Stimulated activated CD8-positive, alpha-beta memory T cell treated with anti-CD3 and anti-CD28 coated beads, Interleukin-15, amount 100 ng/mL, for 1 hour (primary cell): ENCODE data around the gene ZNF143.
"Not testable (repeated sequence)": the region's sequence is repeated elsewhere in the genome, so short reads cannot be mapped to it uniquely, and the experiment has no call there.

ENCODE experiments used
- DNase-seq: peaks from one replicate; pipeline ENCODE4 v3.0.0-alpha.2; 2020; ENCODE audit warnings: low read depth

Gene ZNF143

DNA sequence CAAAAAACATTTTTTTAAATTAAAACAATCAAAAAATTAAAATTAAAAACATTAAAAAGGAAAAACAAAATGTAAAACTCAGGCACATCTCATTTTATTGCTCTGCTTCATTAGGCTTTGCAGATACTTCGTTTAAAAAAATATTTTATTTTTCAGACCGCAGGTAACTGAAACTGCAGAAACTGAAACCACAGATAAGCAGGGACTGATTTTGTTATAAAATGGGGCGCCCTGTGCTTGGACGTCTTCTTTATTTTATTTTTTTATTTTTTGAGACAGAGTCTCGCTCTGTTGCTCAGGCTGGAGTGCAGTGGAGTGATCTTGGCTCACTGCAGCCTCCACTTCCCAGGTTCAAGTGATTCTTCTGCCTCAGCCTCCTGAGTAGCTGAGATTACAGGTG is 88.4 kb downstream of the ZNF143 start:
- not testable (repeated sequence) for DNase-seq

- no peak for DNase-seq
These were observed 89.4 kb downstream of the ZNF143 start for GRCh38 chr11:9550191-9550628.

DNA sequence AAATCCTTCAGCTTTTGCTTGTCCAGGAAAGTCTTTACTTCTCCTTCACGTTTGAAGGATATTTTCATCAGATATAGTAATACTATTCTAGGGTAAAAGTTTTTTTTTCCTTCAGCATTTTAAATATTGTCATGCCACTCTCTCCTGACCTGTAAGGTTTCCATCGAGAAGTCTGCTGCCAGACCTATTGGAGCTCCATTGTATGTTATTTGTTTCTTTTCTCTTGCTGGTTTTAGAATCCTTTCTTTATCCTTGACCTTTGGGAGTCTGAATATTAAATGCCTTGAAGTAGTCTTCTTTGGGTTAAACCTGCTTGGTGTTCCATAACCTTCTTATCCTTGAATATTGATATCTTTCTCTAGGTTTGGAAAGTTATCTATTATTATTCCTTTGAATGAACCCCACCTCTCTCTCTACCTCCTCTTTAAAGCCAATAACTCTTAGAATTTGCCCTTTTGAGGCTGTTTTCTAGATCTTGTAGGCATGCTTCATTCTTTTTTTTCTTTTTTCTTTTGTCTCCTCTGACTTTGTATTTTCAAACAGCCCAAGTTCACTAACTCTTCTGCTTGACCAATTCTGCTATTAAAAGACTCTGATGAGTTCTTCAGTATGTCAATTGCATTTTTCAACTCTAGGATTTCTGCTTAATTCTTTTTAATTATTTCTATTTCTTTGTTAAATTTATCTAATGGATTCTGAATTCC is 100.6 kb downstream of the ZNF143 start:
- no peak for DNase-seq

DNA sequence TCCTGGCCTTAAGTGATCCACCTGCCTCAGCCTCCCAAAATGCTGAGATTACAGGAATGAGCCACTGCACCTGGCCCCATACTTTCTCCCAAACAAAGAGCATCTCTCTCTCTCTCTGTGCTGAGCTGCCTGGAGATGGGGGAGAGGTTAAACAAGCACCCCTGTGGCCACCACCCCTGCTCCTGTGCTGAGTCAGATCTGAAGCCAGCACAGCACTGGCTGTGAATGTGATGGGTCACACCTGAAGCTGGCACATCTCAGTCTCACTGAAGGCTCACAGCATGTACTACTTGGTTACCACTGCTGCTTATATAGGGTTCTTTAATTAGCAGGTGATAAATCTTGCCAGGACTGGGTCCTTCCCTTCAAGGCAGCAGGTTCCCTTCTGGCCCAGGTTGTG is 101.9 kb downstream of the ZNF143 start:
- no peak for DNase-seq

- DNase-seq: no peak
These were observed 102.5 kb downstream of the ZNF143 start for GRCh38 chr11:9563196-9563730.

DNA sequence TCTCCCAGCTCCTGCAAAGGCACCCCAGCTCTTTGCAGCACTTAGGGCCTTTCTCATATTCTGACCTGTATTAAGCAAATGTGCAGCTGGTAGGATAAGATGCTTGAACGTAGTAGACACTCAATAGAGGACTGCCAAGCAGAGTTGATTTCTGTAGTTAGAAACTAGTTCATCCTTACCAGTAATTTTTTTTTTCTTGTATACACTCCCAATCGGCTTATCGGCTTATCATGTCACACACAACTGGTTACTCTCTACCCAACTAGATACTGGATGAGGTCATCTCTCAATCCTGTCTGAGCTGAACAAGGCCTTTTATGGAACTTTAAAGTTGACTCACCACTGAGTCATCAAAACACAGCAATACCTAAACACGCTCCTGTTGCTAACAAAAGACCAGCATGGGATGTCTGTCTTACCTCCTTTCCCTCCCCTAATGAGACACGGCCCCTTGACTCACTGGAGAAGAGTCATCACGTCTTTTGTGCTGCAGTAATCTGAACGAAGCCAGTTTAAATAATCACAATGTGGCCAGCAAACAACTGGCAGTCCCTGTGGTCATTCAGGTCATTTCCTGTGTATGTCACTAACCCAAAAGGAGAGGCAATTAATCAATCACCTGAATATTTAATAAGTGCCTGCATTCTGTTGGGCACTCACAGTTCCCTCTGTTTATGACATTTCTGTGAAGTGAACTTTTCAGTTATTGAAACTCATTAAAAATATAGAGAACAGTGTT is 105.2 kb downstream of the ZNF143 start:
- DNase-seq: no peak

- DNase-seq: no peak
These were observed 105.8 kb downstream of the ZNF143 start for GRCh38 chr11:9566561-9567063.

DNA sequence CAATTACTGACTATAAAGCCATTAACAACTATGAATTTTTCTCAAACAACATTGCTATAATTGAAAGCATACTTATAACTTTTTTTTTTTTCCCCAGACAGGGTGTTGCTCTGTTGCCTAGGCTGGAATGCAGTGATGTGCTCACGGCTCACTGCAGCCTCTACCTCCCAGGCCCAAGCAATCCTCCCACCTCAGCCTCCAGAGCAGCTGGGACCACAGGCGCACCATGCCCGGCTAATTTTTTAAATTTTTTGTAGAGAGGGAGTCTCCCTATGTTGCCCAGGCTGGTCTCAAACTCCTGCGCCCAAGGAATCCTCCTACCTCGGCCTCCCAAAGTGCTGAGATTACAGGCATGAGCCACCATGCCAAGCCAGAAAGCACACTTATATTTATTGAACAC is 106.6 kb downstream of the ZNF143 start:
- DNase-seq: no peak

GRCh38 chr11:9568161-9568853 is 107.5 kb downstream of the ZNF143 start:
- DNase-seq: no peak

- DNase-seq: no peak
These were observed 108.2 kb downstream of the ZNF143 start for GRCh38 chr11:9568854-9569587.

- no peak for DNase-seq
These were observed 108.9 kb downstream of the ZNF143 start for GRCh38 chr11:9569588-9570164.

DNA sequence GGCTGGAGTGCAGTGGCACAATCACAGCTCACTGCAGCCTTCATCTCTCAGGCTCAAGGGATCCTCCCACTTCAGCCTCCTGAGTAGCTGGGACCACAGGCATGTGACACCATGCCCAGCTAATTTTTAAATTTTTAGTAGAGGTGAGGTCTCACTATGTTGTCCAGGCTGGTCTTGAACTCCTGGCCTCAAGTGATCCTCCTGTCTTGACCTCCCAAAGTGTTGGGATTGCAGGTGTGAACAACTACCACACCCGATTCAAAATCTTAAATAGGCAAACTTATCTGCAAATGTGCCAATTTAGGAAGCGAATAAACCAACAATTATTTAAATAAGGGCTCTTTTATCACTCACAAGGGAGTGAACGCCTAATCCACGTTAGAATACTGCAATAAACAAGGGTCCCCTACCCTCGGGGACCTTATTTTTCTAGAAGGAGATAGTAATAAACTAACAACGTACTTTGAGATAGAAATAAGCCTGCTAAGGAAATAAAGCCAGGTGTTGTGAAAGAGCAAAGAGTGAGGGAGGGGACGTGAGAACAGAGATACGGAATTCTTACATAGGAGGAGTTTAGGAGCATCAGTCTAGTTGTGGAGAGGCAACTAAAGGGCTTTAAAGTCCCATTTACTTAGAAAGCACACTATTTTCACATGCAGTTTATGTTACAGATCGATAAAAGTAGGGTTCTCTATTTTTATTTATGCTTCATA is 109.7 kb downstream of the ZNF143 start:
- no peak for DNase-seq

GRCh38 chr11:9571071-9571762 is 110.4 kb downstream of the ZNF143 start:
- DNase-seq: no peak

GRCh38 chr11:9571763-9572115 is 110.9 kb downstream of the ZNF143 start:
- no peak for DNase-seq

GRCh38 chr11:9573052-9573774 is 112.4 kb downstream of the ZNF143 start, which contains the start of gene WEE1:
WEE1 (plus strand) TSS chr11:9573670; CDS start chr11:9573934, 264 bp downstream.
- peak; percentile 89 for DNase-seq

DNA sequence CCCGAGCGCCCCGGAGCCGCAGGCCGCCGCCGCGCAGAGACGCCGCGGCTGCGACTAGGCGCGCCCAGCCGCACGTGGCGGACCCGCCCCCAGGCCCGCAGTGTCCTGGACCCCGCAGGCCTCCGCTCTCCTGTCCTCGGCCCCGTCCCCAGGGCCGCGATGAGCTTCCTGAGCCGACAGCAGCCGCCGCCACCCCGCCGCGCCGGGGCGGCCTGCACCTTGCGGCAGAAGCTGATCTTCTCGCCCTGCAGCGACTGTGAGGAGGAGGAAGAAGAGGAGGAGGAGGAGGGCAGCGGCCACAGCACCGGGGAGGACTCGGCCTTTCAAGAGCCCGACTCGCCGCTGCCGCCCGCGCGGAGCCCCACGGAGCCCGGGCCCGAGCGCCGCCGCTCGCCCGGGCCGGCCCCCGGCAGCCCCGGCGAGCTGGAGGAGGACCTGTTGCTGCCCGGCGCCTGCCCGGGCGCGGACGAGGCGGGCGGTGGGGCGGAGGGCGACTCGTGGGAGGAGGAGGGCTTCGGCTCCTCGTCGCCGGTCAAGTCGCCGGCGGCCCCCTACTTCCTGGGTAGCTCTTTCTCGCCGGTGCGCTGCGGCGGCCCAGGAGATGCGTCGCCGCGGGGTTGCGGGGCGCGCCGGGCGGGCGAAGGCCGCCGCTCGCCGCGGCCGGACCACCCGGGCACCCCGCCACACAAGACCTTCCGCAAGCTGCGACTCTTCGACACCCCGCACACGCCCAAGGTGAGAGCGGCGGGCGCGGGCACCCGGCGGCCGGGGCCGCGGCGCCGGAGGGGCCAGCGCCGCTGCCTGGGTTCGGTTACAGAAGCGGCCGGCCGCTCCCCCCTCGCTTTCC is 113.2 kb downstream of the ZNF143 start:
- DNase-seq: no peak

GRCh38 chr11:9574622-9575259 is 113.9 kb downstream of the ZNF143 start:
- no peak for DNase-seq
